HepG2 (cell line): ENCODE data around the gene C19orf18. TPM values are rescaled to one million over a fixed set of nuclear protein-coding genes. Genes with fewer than 3 reads are reported as not detected.

ENCODE experiments used
- ASH2L ChIP-seq: fragments of 300-600, 200-600 bp; sonication (generic); IDR thresholded peaks from 2 replicates; pipeline ENCODE4 v1.7.0; 2017; ENCODE audit warnings: low read depth, mild to moderate bottlenecking, moderate library complexity, mixed read lengths, low read length; ENCODE audit not compliant: insufficient read length
- CBFB ChIP-seq: sonication (generic); formaldehyde crosslinking; IDR thresholded peaks from 2 replicates; pipeline ENCODE4 v1.4.0; 2020; ENCODE audit warnings: missing genetic modification reagents
- GTF3A ChIP-seq: sonication (generic); formaldehyde crosslinking; conservative IDR thresholded peaks from 2 replicates; pipeline ENCODE4 v1.4.0; 2020; ENCODE audit warnings: mild to moderate bottlenecking, missing genetic modification reagents
- KAT8 ChIP-seq: IDR thresholded peaks from 2 replicates; pipeline ENCODE4 v1.6.1; 2016; ENCODE audit warnings: missing genetic modification reagents, missing compliant biosample characterization
- NFIC ChIP-seq: IDR thresholded peaks from 2 replicates; pipeline ENCODE4 v1.6.1; 2012; ENCODE audit warnings: mild to moderate bottlenecking, low read length, inconsistent platforms
- PITX1 ChIP-seq: sonication (generic); formaldehyde crosslinking; IDR thresholded peaks from 2 replicates; pipeline ENCODE4 v1.5.1; 2020; ENCODE audit warnings: mild to moderate bottlenecking, missing genetic modification reagents
- PRDM4 ChIP-seq: sonication (generic); formaldehyde crosslinking; IDR thresholded peaks from 2 replicates; pipeline ENCODE4 v1.9.0; 2021; ENCODE audit warnings: missing genetic modification reagents, borderline replicate concordance
- RFX1 ChIP-seq: fragments of 450-650 bp; IDR thresholded peaks from 2 replicates; pipeline ENCODE4 v1.6.1; 2017
- TFE3 ChIP-seq: IDR thresholded peaks from 2 replicates; pipeline ENCODE4 v1.6.1; 2016
- THYN1 ChIP-seq: sonication (generic); formaldehyde crosslinking; IDR thresholded peaks from 2 replicates; pipeline ENCODE4 v1.8.1; 2023; ENCODE audit warnings: low read depth, mild to moderate bottlenecking, moderate library complexity, missing genetic modification reagents, borderline replicate concordance
- ZNF180 ChIP-seq: sonication (generic); formaldehyde crosslinking; IDR thresholded peaks from 2 replicates; pipeline ENCODE4 v1.4.0; 2020; ENCODE audit warnings: low read depth, missing genetic modification reagents, borderline replicate concordance
- ZNF513 ChIP-seq: sonication (generic); formaldehyde crosslinking; conservative IDR thresholded peaks from 2 replicates; pipeline ENCODE4 v1.5.0; 2020; ENCODE audit warnings: missing genetic modification reagents
- ZSCAN22 ChIP-seq: sonication (generic); formaldehyde crosslinking; IDR thresholded peaks from 2 replicates; pipeline ENCODE4 v1.4.0; 2020; ENCODE audit warnings: mild to moderate bottlenecking, missing genetic modification reagents
- polyA plus RNA-seq, 8 experiments: library from polyadenylated mRNA; depleted of rRNA in 3 of 8; stranded (reverse) in 7 of 8; unstranded in 1 of 8; fragments of >200 nt; fragmentation: Illumina TruSeq in 4 of 8; extraction: Trizol in 4 of 8; gene quantifications; 2 replicates each; pipeline versions ENCODE4 v1.2.1 to v1.2.3, GENCODE V29; 2011 to 2016; ENCODE audit warnings: low read depth in 4 of 8, missing spikeins in 1 of 8, mixed read lengths in 1 of 8; ENCODE audit not compliant: insufficient read depth in 1 of 8
- total RNA-seq, 5 experiments: library from RNA; depleted of rRNA; stranded (reverse); fragments of >200 nt; fragmentation: Illumina TruSeq; extraction: Trizol; gene quantifications; 2 replicates each; pipeline ENCODE4 v1.2.3, GENCODE V29; 2016; ENCODE audit warnings: low read depth in 1 of 5

Gene C19orf18
- total and polyA plus RNA-seq, 2 of the 13 experiments (the other 11 are each of a cell fraction or from before 2014, with no cell fraction given) = 0.38 to 0.55 TPM

- TF ChIP-seq KAT8 (CRISPR knock-in tag) (peak; percentile 94), RFX1 (no peak), PRDM4 (CRISPR knock-in tag) (no peak), ZNF180 (no peak), ZNF513 (CRISPR knock-in tag) (no peak), NFIC (no peak), ASH2L (peak; percentile 63), PITX1 (CRISPR knock-in tag) (peak; percentile 76), GTF3A (CRISPR knock-in tag) (no peak), THYN1 (CRISPR knock-in tag) (no peak), ZSCAN22 (CRISPR knock-in tag) (no peak), TFE3 (CRISPR knock-in tag) (peak; percentile 42; the same call in 1 of the 2 replicates), CBFB (CRISPR knock-in tag) (peak; percentile 79)
Measured at GRCh38 chr19:58002384-58003173, 28.2 kb upstream of the C19orf18 start, which contains the start of gene ZNF606 (continued).
